Activated CD4-positive, alpha-beta T cell treated with anti-CD3 and anti-CD28 coated beads, Interleukin-10, Interleukin-2, amounts not matched to agents 100 ng/mL and 50 ng/mL, durations not matched to agents 16 hours and 8 hours (primary cell): Measurements from ENCODE around the gene LGALS3BP.

Experiments used
- DNase-seq: peaks from one replicate; pipeline ENCODE4 v3.0.0-alpha.2; 2020

LGALS3BP gene

DNA sequence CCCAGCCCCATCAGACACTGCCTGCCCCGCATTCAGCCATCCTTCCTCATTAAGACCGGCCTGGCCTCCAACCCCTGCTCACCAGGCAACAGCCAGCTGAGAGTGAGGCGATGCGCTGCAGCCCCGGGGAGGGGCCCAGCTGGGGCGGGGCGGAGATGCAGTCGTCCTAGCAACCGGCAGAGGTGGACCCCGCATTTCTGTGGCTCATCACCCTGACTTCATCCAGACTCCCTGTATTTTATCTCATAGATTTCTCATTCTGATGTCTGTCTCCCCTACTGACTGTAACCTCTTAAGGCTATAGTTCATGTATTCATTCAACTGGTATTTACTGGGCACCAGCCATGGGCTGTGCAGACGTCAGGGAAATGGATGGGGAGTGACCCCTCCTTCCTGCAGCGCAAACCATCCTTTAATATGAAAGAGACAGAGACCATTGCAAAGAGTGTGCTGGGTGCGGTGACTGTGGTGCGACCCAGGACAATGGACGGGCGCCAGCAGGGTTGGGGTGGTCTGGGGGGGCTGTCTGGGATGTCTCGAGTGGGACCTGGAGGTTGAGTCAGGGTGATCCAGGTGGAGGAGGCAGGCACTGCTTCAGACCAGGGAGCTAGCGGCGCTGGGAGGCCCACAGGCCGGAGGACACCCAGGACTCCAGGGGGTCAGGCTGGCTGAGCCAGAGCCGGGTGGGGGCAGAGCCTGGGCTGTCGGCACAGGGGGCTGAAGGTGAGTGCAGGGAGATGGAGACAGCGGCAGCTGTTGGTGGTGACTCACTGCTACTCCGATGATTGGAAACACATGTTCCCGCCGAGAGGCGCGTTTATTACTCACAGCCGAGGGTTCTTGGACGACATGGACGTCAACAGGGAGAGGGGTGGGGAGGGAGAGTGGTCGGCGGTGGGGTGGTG, 44.1 kb downstream of the LGALS3BP start:
- no peak for DNase-seq

DNA sequence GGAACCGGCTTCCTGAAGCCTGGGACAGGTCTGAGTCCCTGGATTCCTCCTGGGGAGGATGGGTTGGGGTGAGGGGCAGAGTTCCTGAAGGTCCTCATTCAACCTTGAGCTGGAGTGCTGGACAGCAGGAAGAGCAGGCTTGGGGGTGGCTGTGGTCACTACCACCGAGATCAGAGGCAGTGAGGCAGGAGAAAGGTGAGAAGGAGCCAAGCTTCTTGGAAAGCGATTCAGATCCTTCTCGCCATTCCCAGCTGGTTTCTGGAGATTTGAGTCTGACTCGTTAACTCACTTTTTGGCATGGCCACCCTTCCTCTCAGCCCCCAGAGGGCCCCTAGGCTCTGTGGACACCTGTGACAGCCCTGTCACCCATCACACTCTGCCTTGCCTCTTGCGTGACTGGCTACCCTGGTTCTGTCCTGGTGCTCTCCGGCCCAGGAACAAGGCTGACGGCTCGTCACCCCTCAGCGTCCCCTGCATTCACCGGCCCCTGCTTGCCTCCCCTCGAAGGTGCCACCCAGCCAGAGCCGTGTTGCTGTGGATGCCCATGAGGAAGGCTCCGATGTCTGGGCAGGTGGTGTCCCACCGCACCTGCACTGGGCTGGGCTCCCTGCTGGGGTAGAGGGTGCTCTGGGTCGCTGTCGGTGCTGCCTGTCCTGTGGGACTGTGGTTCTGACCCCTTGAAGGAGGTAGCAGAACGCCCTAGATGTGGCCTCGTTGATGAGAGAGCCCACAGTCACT, 44.9 kb downstream of the LGALS3BP start:
- DNase-seq = no peak

DNA sequence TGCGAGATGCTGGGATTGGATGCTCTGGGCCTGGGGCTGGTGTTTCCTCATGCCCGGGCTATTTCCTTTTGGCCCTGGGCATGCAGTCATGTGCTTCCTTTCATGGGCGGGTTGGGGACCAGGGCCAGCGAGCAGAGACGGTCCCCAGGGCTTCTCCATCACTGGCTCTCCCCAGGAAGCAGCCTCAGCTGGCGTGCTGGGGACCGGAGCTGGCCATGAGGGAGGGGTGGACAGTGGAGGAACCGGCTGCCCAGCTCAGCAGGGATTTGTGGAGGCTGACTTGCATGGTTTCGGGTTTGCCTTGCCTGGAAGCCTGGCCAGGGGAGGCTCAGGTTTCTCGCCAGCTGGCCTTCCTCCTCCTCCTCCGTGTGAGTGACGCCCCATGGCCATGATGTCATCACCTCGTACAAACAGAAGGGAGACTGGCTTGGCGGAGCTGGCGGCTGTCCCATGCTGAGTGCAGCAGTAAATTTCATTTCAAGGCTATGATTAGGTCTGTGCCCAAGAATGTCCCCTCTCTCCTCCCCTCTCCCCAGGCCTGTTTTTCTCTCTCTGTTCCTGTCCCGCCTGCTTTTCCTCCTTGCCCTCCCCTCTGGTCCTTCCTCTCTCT, 45.7 kb downstream of the LGALS3BP start:
- no peak for DNase-seq

DNA sequence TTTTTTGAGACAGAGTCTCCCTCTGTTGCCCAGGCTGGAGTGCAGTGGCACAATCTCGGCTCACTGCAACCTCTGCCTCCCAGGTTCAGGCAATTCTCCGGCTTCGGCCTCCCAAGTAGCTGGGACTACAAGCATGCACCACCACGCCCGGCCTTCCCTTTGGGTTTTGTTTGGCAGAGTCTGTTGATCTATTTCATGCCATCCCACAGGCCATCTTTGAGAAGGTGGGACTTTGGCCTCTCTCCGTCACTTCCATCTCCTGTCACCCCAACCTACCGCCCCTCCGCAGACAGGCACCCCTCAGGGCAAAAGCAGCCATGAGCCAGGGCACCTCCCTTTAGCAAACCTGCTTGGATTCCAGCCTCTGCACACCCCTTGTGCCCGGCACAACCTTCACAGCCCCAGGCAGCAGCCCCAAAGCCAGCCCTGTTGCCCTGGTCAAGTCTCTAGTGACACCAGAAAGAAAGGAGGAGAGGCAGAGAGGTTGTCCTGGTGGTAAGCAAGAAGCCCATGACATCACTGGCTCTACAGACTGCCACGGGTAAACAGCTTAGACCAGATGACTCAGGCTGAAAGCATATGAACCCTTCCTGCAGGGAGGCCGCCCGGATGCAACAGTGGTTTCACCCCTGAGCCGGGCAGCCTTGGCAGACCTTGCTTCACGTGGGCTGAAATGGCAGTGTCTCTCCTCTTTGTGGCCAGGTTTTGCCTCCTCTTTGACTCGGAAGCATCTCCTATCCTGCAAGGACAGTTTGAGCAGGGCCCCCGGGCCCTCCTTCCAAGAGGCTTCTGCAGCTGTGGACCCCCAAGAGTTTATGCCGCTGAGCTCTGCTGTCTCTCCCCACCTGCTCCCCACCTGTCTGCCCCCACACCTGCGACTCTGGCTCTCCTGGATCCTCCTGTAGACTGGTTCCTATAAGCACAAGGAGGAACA, 46.4 kb downstream of the LGALS3BP start:
- DNase-seq = peak; percentile 87

DNA sequence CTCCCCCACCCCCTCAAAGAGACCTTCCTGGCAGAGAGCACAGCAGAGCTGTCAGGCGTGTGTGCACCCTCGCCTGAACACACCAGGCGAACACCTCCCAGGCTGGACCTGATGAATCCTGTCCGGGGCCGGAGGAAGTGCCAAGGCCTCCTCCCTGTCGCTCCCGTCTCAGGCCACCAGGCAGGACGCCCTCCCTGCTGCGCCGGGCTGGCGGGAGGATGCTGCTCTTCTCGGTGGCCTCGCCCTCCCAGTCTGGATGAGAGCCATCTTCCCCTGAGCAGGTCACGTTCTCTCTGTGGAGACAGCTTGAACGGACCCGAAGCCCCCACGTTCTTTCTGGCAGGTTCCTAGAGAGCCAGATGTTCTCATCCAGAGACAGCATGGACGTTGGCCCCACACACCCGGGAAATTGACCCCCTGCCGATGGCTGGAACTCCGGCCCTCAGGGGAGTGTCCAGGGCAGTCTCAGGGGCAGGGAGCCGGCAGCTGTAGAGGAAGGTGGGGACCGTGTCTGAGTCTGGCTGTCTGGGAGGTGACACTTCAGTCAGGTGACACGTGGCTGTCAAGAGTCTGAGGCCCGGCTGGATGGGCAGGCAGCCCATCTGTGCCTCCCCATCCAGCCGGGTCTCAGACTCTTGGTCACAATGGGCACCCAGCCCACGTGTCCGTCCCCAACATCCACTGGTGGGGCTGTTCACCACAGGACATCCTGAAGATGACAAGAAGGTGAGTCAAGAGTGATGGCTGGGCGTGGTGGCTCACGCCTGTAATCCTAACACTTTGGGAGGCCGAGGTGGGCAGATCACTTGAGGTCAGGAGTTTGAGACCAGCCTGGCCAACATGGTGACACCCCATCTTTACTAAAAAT, 49.6 kb downstream of the LGALS3BP start:
- no peak for DNase-seq

DNA sequence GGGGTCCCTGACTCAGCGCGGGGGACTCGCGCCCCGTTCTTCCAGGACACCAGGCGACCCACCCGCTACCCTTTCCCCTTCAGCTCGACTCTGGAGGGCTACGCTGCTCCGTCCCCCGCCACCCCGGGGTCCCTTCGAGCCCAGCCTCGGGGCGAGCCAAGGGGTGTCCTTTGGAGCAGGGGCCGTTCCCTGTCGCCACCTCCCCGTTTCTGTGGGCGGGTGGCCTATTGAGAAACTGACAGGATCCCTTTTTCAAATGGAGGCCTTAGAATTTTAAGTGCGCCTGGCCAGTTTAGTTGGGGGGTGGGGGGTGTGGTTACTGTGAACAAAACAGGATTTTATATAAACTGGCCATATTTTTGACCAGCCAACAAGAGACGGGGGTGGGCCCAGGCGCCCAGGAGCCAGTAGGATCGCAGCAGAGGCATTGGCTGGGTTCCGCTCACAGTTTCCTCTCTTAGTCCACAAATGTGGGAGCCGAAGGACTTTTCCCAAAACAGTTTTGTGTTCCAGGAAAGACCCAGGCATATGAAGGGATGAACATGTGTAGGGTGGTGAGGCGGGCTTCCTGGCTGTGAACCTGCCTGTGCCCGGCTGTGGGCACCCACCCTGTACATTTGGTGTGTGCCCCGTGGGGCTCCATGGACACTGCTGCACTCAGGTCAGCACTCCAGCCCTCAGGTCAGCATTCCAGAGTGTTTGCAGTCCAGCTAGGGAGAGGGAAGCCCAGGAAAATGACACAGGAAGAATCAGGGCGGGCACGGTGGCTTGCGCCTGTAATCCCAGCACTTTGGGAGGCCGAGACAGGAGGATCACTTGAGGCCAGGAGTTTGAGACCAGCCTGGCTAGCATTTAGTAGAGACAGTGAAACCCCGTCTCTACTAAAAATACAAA, 53.8 kb downstream of the LGALS3BP start:
- DNase-seq = no peak

DNA sequence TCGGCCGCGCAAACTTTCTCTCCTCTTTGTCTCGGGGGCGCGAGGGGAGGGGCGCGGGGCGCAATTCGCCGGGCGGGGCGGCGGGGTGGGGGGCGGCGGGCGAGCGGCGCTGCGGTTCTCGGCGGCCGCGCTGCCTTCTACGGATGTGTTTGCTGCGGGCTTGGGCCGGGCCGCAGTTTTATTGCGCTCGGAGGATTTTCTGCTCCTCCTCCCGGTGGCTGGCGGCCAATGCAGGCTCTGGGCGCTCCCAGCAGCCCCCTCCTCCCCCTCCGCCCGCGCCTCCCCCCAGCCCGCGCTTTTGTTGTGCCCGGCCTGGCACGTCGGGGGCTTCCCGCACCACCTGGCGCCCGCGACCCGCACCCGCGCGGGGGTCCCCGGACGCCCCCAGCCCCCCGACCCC, 54.5 kb downstream of the LGALS3BP start, which contains the start of gene TIMP2:
TIMP2 (minus strand) TSS at position 154 of the 400 bp plus-strand sequence. CDS start 299 bp downstream, outside the sequence.
- peak; percentile 65 for DNase-seq

DNA sequence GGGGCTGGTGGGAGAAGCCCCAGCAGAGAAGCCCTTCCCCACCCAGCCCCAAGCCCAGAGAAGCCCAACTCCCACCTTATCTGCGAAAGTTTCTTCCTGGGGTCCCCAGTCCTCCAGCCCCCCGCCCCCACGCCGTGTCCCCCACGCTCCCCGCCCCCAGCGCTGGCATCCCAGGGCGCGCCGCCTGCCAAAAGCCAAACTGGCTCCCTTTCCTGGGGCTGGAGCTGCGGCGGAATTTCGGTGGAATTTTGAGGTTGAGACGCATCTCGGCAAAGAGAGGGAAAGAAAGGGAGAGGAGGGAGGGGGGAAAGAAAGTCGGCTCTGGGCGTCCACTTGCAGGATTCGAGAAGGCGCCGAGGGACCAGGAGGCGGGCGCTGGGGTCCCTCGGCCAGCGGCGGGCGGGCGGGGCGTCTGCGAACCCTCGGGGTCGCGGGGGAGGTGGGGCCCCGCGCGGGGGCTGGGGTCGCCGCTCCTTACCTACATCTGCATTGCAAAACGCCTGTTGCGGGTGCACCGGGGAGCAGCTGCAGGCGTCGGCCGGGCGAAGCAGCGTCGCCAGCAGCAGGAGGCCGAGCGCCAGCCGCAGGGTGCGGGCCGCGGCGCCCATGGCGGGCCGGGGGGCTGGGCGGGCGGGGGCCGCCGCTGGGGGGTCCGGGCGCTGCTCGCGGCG, 55.1 kb downstream of the LGALS3BP start:
- no peak for DNase-seq

DNA sequence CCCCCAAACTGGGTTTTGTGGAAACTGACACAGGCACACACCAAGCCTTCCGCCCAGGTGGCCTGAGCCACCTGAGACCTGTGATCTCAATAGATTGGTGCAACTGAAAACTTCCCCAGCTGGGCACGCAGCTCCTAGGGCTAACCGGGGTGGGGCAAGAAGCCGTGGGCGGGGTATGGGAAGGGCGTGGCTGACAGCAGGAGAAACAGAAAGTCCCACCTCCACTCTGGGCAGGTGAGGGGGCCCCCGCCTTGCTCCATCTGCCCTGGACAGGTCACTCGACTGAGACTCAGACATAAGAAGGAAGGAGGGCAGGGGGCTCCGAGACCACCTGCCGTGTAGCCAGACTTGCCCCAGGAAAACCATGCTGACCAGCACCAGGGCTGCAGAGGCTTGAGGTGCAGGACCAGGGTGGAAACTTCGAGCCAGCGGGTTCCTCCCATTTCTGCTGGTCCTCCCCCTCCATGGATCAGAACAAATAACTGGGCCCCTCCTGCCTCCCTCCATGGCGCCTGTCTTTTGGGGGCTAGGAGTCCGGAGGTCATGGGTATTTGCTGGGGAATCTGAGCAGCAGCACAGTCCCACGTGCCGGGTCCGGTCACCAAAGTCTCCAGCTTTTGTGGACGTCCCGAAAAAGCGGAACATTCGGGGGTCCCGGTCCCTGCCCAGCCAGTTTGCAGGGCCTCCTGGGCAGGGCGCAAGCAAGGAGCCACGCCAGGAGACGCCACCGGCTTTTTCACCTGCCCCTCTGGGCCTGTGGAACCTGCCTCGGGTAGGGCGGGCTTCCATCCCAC, 55.9 kb downstream of the LGALS3BP start:
- DNase-seq = peak; percentile 45

DNA sequence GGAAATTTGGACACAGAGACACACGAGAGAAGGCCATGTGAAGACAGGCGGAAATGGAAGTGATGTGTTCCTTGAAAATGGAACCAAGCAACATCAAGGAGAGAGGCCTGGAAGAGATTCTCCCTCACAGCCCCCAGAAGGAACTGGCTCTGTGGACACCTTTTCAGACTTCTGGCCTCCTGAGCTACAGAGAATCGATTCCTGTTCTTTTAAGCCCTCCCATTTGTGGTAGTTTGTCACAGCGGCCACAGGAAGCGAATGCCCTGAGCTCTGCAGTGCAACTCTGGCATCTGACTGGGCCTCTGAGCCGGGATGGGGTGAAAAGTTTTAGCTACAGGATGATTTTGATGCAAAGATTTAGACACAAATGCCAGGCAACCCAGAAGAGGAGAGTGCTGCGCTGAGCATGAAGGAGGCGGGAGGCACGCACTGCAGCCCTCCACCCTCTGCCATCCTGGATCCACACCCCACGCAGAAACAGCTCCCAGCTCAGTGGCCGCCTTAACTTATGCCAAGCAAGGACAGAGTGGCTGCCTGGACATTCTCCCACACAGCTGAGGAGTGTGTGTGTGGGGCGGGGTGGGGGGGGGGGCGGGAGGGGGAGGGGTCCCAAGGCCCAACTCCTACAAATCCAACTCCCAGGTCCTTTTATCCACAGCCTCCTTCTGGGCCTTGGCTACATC, 56.8 kb downstream of the LGALS3BP start:
- DNase-seq = no peak

DNA sequence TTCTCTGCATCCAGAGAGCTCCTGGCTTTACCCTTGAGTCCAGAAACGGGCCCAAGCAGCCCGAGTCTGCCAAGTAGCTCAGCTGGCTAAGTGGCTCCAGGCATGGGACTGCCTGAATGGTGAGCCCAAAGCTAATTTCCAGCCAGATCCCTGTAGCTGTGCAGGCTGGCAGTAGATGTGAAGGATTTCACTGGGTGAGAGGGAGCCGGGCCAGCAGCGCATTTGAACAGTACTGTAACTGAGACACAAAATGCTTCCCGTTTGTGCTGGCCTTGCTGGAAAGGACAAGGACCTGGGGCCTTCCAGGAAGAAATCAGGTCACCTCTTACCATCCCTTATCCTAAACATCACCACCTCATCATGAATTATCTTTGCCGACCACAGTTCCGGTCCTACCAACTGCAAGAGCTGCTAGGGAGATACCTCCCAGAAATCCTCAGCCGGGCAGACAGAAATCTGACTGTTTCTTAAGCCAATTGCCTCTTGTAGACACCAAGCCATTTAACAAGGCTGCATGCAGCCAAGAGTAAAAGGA, 58.2 kb downstream of the LGALS3BP start:
- DNase-seq = no peak
